Medulla oblongata (tissue), 1 donor: ENCODE data around the gene GUCY1A2.
"Not testable (repeated sequence)": the region's sequence is repeated elsewhere in the genome, so short reads cannot be mapped to it uniquely, and the experiment has no call there.

Experiments used
- DNase-seq: peaks from one replicate; pipeline ENCODE4 v3.0.0-alpha.2; 2015; ENCODE audit errors: extremely low spot score

GUCY1A2 gene, protein sequence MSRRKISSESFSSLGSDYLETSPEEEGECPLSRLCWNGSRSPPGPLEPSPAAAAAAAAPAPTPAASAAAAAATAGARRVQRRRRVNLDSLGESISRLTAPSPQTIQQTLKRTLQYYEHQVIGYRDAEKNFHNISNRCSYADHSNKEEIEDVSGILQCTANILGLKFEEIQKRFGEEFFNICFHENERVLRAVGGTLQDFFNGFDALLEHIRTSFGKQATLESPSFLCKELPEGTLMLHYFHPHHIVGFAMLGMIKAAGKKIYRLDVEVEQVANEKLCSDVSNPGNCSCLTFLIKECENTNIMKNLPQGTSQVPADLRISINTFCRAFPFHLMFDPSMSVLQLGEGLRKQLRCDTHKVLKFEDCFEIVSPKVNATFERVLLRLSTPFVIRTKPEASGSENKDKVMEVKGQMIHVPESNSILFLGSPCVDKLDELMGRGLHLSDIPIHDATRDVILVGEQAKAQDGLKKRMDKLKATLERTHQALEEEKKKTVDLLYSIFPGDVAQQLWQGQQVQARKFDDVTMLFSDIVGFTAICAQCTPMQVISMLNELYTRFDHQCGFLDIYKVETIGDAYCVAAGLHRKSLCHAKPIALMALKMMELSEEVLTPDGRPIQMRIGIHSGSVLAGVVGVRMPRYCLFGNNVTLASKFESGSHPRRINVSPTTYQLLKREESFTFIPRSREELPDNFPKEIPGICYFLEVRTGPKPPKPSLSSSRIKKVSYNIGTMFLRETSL

DNA sequence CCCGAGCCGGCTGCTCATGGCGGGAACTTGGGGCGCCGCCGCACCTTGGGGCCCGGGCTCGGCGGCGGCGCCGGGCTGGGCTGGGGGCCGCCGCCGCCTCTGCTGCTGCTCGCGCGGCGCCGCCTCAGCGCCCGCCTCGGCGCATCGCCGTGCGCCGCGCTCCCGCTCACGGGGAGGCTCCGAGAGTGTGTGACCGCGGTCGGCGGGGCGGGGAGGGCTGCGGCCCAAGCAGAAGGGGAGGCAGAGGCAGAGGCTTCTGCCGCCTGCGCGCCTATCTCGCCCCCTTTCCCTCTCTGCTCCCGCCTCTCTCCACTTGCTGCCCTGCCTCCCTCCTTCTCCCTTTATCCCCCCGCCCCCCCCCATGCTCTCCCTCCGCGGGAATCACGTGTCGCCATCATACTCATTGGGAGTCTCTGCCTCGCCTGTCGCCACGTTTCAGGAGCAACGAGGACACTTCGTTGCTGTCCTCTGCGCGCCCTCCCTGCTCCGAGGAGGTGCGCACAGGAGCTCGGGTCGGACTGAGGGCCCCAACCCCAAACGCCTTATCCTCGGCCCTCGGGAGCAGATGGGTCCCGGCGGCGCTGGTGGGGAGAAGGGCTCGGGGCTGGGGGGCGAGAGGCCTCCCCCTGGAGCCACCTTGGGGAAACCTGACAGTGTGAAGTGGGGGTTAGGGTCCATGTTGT is at the start of gene GUCY1A2:
TSS of gene GUCY1A2 (minus strand) at position 258 of the 683 bp plus-strand sequence. CDS start 421 bp downstream, outside the sequence.
- DNase-seq, result peak; percentile 35

- DNase-seq, result no peak
These were observed 36.1 kb upstream of the GUCY1A2 start for GRCh38 chr11:107054391-107054790.

GRCh38 chr11:107051332-107051731 is 33.1 kb upstream of the GUCY1A2 start:
- not testable (repeated sequence) for DNase-seq

GRCh38 chr11:107050899-107051298 is 32.6 kb upstream of the GUCY1A2 start:
- DNase-seq, result not testable (repeated sequence)

DNA sequence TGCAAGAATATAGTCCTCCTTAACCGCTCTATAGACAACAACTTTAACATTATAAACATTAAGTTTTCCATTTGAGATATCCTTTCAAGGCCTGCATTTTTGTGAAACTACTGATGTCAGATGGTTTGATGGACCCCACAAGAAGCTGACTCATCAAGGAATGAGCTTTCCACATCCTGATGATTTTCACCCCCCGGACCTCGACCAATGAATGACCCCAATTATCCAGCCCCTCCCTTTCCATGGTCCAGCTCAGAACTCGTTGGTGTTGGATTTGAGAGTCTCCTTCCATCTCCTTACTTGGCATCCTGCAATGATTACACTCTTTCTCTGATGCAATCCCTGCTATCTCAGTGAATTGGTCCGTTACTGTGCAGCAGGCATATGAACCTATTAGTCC is 31.8 kb upstream of the GUCY1A2 start:
- no peak for DNase-seq

- DNase-seq, result no peak
These were observed 26.2 kb upstream of the GUCY1A2 start for GRCh38 chr11:107044503-107044902.

DNA sequence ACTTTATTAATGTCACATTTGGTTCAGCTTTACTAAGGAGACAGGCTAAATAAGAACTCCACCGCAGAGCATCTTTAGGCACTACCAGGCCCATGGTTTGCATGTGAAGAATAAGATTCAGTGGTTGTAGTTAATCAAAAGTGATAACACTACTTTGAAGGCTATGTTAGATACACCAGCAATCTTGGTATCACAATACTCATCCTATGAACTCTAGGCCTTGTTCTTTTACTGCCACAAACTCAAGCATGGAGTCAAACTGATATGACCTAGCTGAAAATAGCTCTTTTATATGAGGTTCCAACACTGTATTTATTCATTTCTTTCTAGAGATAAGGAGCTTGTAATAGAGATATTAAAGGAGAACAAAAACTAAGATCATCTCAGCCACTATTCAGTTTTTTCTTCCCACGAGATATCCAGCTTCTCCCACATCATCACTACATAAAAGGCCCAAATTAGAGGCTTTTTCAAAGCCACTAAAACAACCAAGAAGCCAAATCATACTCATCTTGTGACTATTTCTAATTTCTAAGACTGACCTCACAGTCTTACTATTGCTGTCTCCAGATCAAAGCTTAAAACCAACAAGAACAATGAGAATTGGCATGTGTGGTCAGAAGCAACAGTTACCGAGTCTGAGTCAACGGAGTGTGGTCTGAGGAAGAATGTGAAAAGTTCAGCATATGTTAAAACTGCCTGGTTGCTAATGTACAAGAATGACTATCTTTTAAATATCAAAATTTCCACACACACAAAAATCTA is 25.1 kb upstream of the GUCY1A2 start:
- DNase-seq, result no peak

- DNase-seq, result no peak
These were observed 24.5 kb upstream of the GUCY1A2 start for GRCh38 chr11:107042748-107043147.

GRCh38 chr11:107041088-107041444 is 22.8 kb upstream of the GUCY1A2 start:
- DNase-seq, result peak; percentile 24

DNA sequence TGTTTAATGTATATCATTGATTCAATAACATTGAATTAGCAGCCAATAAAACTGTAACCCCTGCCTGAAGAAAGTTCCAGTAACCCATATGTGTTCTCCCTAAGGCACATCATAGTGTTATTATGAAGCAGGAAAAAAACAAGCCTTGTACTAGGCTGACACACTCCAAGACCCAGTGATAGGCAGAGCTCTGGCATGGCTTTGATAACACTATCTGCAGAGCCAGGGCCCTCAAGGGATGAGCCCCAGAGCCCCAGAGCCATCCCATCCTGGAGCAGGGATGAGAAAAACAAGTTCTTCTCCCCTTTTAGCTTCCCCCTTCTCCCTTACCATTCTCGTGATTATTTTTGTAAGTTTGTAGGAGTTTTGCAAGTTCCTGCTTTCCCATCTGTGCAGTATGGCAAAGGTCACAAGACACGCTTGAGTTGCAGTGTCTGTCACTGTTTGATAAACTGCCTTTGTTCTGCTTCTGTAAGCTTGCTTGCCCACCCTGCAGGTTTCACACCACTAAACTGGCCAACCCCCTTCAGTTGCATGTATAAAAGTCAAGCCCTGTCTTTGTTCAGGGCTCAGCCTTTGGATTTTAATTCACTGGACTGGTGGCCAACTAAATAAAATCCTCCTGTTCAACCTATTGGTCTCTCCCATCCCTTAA is 22.3 kb upstream of the GUCY1A2 start:
- no peak for DNase-seq

- DNase-seq, result no peak
These were observed 7.4 kb upstream of the GUCY1A2 start for GRCh38 chr11:107025673-107026072.

DNA sequence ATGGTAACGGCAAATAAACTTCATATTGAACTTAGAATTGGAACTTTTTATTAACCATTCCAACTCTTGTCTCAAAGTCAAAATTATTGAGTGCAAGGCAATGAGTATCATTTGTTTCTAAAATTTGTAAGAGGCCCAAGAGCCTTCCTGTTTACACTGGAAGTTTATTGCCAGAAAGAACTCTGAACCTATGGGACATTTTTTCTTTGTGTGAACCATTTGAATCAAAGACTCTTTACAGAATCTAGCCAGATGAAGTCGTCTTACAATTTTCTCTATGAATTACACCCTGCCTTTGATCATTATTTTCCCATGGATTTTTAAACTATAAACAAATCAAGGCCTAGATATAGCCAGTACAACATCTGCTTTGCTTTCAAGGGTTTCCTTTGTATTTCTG is 2.3 kb upstream of the GUCY1A2 start:
- DNase-seq, result no peak

DNA sequence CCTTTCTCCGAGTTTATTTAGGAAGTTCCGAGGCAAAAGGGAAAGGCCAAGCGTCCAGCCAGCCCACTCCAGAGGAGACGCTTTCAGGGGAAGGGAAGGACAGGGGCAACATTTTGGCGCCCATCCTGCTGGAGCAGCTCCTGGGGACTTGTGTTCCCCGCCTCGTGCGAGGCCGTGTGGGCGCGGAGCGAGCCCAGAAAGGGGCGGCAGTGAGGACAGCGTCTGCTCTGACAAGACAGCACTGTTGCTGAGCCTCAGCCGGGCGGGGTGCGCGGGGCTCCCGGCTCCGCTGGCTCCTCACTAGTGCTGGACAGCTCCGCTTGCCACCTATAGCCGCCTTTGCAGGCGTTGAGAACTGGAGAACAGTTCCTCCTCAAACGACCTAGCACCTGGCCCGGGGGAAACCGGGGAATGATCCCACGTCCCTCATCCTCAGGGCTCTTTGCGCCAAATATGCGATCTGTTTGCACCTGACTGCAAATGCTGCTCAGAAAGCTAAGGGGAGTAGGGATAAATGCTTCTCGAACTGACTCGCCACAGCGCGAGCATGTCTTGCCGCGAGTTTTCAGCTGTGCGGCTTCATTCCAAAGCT is 722 bp upstream of the GUCY1A2 start:
- DNase-seq, result peak; percentile 54

DNA sequence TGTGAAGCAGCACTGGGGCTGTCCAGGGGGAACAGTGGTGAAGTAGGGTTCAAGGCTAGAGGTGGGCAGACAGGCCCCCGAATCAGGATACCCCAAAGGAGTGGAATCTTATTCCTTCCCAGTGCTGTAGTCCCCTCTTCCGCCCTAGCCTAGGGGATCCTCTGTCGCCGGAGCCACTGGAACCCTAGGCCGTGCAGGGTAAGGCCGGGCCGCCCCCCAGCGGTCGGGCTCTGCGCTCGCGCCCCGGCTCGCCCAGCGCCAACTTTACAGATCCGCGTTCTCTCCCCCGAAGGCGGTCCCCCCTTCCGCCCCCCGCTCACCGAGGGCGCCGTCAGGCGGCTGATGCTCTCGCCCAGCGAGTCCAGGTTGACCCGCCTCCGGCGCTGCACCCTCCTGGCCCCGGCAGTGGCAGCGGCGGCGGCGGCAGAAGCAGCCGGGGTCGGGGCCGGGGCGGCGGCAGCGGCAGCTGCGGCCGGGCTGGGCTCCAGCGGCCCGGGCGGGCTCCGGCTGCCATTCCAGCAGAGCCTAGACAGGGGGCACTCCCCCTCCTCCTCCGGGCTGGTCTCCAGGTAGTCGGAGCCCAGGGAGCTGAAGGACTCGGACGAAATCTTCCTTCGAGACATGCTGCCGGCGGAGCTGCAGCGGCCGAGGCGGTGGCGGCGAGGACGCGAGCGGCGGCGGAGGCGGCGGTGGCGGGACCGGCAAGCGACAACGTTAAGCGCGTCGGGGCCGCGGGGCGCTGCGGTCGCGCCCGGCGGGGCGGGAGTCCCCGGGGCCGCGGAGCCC is 650 bp downstream of the GUCY1A2 start:
- peak; percentile 45 for DNase-seq

DNA sequence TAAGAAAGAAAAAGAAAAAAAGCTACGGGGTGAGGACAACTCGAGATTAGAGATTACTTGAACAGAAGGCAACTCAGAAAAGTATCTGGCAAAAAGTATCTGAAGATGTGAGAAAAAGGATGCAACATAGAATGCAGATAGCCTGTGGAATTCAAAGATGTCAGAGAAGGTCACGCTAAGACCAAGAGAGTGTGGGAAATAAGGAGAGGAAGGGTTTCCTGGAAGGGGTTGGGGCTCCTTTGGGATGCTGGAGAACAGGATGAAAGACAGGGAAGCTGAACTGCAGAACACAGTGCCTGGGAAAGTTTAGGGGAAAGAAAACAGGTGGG is 1.2 kb downstream of the GUCY1A2 start:
- DNase-seq, result no peak

GRCh38 chr11:107014871-107015270 is 3.4 kb downstream of the GUCY1A2 start:
- no peak for DNase-seq

- no peak for DNase-seq
These were observed 6.3 kb downstream of the GUCY1A2 start for GRCh38 chr11:107011977-107012376.

GRCh38 chr11:107009190-107009589 is 9.1 kb downstream of the GUCY1A2 start:
- DNase-seq, result no peak

- DNase-seq, result no peak
These were observed 12.0 kb downstream of the GUCY1A2 start for GRCh38 chr11:107006076-107006833.
